COLO668 (cell line): ENCODE results near the gene OSBPL9.
"Not testable (repeated sequence)": the region's sequence is repeated elsewhere in the genome, so short reads cannot be mapped to it uniquely, and the experiment has no call there.

Experiments used
- DNase-seq: peaks from one replicate; lab custom pipeline; 2025; ENCODE audit not compliant: unreplicated experiment; lab: John Stamatoyannopoulos, UW

OSBPL9 gene

GRCh38 chr1:51605961-51606723, 10.8 kb upstream of the OSBPL9 start:
- DNase-seq: no peak

GRCh38 chr1:51607681-51608095, 9.2 kb upstream of the OSBPL9 start:
- DNase-seq: no peak

GRCh38 chr1:51610104-51610503, 6.8 kb upstream of the OSBPL9 start:
- DNase-seq: not testable (repeated sequence)

- no peak for DNase-seq
Measured at GRCh38 chr1:51610637-51611036, 6.3 kb upstream of the OSBPL9 start.

GRCh38 chr1:51612447-51612961, 4.4 kb upstream of the OSBPL9 start:
- no peak for DNase-seq

GRCh38 chr1:51615780-51616291, 1.1 kb upstream of the OSBPL9 start:
- DNase-seq: no peak

- DNase-seq: no peak
Measured at GRCh38 chr1:51616490-51616889, 402 bp upstream of the OSBPL9 start.

GRCh38 chr1:51618715-51619114, 1.8 kb downstream of the OSBPL9 start:
- no peak for DNase-seq

- DNase-seq: no peak
Measured at GRCh38 chr1:51620470-51620869, 3.6 kb downstream of the OSBPL9 start.

GRCh38 chr1:51621161-51621560, 4.3 kb downstream of the OSBPL9 start:
- DNase-seq: no peak

- DNase-seq: no peak
Measured at GRCh38 chr1:51621841-51622454, 5.1 kb downstream of the OSBPL9 start.

GRCh38 chr1:51622455-51622913, 5.6 kb downstream of the OSBPL9 start:
- peak; percentile 86 for DNase-seq

- DNase-seq: no peak
Measured at GRCh38 chr1:51623025-51623424, 6.1 kb downstream of the OSBPL9 start.

GRCh38 chr1:51623450-51623849, 6.6 kb downstream of the OSBPL9 start:
- DNase-seq: no peak

- no peak for DNase-seq
Measured at GRCh38 chr1:51624855-51625254, 8.0 kb downstream of the OSBPL9 start.

GRCh38 chr1:51627672-51628071, 10.8 kb downstream of the OSBPL9 start:
- DNase-seq: no peak

GRCh38 chr1:51628715-51629590, 12.1 kb downstream of the OSBPL9 start:
- DNase-seq: no peak

GRCh38 chr1:51629918-51630317, 13.0 kb downstream of the OSBPL9 start:
- no peak for DNase-seq

- DNase-seq: no peak
Measured at GRCh38 chr1:51630393-51630792, 13.5 kb downstream of the OSBPL9 start.

GRCh38 chr1:51630922-51631321, 14.0 kb downstream of the OSBPL9 start:
- DNase-seq: no peak

GRCh38 chr1:51631747-51632146, 14.9 kb downstream of the OSBPL9 start:
- no peak for DNase-seq
